GM03348 (cell line): Measurements from ENCODE around the gene EFNA1.

Source experiments
- DNase-seq: peaks from one replicate; pipeline ENCODE4 v3.0.0; 2012; ENCODE audit warnings: low spot score

EFNA1 gene, protein sequence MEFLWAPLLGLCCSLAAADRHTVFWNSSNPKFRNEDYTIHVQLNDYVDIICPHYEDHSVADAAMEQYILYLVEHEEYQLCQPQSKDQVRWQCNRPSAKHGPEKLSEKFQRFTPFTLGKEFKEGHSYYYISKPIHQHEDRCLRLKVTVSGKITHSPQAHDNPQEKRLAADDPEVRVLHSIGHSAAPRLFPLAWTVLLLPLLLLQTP

DNA sequence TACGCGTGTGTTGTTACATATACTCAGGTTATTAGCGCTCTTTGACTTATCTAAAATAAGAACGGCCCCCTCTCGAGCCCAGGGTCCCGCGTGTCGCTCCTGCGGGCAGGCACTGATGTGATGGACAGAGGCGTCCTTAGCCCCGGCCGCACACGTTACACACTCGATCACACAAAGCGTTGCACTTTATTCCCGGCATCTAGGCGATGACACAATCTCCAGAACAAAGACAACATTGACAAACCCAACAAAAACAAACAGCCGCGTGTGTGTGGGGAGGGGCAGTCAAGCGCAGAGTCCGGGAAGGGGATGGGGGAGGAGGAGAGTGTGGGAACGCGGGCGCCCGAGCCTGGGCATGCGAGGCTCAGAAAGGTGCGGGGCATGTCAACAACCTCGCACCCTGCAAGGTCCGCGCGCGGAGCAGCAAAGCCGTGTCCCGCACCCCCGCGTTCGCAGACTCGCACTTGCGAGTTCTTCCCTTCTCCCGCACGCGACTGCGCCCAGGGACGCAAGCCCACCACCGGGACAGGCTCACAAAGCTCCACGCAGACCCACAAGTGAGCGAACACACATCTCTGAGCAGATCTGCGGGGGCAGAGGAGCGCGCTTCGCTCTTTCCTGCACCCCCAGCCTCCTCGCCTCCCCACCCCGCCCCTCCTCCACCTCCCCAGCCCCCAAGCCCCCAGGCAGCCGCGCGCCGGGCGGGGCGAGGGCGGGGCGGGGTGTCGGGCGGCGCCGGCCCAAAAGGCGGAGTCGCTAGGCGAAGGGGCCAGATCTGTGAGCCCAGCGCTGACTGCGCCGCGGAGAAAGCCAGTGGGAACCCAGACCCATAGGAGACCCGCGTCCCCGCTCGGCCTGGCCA lies at the start of gene EFNA1:
Gene EFNA1 (plus strand): TSS at position 772 of the 862 bp plus-strand sequence. CDS start 102 bp downstream, outside the sequence.
- peak; percentile 70 for DNase-seq

DNA sequence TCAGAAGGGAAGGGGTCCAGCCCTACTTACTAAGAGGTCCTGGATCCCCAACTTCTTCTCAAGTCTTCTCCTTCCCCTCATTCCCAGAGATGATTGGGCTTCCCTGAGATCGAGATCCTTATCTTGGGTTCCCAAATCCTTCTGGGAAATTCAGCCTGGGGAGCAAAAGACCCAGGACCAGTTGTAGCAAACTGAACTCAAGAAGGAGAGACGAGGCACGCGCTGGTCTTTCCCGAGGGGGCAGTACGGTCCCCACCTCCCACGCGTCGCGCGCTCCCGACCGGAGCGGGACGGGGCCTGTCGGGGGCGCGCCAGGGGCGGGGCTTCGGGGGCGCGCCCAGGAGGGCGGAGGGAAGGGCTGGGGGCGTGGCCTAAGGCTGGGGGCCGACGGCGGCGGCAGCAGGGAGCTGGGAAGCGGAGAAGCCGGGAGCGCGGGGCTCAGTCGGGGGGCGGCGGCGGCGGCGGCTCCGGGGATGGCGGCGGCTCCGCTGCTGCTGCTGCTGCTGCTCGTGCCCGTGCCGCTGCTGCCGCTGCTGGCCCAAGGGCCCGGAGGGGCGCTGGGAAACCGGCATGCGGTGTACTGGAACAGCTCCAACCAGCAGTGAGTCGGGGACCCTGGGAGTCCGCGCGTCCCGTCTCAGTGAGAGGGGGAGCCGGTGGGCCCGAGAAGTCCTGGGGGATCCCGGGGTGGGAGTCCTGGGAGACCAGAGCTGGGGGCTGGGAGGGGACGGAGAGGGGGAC lies 49.0 kb upstream of the EFNA1 start, which contains the start of gene EFNA3:
Gene EFNA3 (plus strand): TSS at position 369 of the 741 bp plus-strand sequence. CDS start 105 bp downstream, at position 474.
- peak; percentile 96 for DNase-seq

DNA sequence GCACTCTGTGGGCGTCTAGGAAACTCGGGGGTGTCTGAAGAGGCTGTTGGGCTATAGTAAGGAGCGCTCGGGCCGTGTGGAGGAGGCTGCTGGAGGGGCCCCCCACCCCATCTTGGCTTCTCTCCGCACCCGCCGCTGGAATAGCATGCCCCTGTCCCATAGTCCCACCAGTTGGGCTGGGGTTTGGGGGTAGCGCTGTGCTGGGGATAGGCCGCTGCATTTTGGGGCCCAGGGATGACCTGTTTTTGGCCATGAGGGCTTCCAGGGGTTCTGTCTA lies 48.5 kb upstream of the EFNA1 start:
- no peak for DNase-seq

DNA sequence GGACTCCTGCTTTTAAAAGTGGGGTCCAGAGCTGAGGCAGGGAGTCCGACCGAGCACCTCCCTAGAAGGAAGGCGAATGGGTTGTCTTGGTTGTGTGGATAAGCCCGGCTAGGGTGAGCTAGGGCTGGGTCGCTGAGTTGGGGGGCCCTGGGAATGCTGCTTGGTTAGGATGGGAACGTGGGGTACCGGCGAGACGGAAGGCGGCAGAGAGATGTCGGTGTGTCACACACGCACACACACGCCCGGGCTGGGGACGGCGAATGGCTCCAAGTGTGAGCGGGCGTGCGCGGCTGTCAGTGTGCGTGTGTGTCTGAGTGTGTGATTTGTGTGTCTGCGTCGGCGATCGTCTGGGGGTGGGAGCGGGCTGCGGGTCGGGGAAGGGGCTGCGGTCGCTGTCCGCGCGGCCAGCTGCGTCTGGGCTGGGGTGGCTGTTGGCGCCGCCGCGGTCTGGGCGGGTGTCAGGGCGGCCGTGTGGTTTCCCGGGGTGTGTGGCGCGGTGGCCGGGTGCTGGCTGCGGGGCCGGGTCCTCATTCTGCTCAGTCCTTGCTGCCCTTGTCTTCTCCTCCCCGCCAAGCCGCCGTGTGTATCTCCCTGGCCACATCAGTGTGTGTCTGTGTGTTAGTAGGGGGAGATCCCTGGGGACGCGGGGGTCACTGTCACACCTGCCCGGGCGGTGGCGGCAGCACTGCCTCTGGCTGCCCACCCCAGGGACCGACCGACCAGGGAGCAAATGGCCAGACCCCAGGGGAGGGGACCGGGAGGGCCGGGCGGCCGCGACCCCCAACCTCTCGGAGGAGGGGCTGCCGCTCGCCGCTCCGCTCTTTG lies 48.0 kb upstream of the EFNA1 start:
- DNase-seq, result no peak

DNA sequence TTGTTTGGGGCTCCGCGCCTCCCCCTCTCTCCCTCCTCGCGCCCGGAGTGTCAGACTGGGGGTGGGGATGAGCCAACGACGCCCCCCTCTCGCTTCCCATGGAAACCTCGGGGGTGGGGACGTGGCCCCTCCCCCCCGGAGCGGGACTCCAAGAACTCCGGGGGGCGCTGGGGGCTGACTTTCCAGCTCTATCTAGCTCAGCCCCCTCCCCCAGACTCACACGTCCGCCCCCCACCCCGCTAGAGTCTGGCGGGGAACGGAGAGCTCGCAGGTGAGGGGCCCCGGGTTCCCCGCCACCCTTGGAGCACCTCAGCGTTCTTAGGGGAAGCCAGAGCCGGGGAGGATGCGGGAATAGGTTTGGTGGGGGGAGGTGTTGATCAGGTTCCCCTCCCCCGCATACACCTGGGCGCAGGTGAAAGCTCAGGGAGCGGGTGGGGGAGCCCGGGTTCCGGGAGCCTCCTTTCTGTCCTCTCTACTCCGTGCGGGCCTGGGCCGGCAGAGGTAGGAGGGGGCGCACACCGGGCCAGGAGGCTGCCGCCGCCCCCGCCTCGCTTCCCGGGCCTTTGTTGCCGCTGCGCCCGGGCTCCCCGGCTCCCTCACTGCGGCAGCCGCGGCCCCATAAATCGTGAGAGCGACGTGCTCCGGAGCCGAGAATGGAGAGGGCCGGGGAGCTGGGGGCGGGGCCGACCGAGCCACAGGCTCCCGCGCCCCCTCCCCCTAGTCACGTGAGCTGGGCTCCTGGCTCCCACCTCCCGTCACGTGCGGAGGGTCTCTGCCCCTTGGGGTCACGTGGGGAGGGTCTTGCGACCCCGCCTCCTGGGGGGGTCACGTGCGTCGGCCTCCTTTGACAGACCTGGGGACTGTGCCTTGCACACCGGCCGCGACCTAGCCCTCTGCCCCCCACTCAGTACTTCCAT lies 47.1 kb upstream of the EFNA1 start:
- DNase-seq, result no peak

DNA sequence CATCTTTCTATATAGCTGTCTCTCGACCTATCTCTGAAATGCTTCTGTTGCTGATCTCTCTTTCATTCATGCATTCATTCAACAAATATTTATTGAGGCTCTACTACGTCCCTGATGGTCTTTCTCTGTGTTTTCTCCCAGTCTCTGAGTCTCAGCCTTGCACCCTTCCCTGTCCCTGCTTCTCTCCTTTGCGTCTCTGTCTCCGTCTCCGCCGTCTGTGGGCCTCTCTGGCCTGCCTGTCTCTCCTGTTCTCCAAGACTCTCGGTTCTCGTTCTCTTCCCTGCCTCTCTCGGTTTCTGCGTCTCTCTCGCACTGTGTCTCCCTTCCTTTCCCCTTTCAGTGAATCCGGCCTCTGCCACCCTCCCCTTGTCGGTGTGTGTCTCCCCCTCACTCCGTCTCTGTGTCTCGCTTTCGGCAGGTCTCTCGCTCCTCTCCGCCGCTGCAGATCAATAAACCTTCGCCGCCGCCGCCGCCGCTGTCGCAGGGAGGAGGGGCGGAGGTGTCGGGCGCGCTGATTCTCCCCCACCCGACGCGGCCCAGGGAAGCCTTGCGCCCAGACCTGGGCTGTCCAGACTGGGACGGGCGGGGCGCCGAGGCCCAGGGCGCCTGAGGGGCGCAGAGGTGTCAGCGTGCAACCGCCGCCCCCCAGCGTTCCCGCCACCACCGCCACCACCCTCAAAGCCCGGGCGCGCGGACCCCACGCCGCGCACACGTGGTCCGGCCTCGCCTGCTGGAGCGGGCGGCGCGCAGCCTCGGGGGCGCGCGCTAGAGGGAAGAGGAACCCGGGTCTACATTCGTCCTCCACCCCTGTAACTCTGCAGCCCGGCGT lies 46.0 kb upstream of the EFNA1 start:
- DNase-seq, result no peak

DNA sequence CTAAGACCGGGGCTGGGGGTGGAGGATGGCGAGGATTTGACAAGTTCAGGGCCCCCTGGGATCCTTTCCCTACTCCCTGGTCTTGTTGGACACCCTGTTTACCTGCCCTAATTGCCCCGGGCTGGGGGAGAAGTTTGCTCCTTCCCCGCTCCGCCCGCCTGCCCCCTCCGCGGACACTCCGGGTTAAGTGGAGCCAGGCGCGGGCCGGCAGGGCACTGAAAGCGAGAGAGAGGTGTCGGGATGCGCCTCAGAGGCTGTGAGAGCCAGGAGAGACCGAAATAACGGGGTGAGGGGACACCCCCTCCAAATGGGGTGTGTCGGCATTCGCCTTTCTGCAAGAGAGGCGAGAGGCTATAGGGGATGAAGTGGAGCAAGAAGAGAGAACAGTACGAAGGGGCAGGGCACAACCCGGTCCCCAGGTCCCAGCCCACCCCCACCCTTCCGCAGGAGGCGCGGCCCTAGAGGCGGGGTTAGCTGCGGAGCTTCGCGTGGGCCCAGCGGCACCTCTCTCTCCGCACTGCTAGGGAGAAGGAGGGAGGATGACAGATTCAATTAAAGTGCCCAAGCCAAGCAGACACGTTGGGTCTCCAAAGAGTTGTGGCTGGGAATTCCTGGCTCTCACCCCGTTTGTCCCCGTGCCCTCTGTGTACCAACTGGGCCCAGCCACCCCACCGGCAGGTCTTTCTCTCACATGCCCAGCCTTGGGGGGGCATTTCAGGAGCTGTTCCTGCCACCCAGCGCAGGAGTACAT lies 45.2 kb upstream of the EFNA1 start:
- DNase-seq, result no peak

DNA sequence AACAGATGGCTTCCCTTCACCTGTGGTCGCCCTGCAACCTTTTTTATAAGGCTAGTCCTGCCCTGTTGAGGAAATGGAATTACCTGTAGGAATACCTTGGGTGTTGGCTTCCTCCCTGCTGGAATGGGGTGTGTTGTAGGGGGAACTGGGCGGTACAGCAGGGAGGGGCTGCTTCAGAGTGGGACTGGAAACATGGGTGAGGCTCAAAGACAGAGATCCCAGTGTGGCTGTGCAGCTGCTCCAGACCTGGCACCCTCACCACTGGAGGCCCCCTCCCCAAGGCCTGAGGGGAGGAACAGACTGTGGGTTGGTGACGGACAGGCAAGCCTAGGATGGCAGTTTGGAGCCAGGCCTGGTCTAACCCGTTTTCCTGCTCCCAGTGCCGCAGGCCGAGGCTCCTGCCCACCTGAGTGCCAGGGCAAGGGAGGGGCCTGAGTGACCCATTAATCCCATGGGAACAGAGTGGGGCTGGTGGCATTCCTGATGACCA lies 44.6 kb upstream of the EFNA1 start:
- DNase-seq, result no peak

DNA sequence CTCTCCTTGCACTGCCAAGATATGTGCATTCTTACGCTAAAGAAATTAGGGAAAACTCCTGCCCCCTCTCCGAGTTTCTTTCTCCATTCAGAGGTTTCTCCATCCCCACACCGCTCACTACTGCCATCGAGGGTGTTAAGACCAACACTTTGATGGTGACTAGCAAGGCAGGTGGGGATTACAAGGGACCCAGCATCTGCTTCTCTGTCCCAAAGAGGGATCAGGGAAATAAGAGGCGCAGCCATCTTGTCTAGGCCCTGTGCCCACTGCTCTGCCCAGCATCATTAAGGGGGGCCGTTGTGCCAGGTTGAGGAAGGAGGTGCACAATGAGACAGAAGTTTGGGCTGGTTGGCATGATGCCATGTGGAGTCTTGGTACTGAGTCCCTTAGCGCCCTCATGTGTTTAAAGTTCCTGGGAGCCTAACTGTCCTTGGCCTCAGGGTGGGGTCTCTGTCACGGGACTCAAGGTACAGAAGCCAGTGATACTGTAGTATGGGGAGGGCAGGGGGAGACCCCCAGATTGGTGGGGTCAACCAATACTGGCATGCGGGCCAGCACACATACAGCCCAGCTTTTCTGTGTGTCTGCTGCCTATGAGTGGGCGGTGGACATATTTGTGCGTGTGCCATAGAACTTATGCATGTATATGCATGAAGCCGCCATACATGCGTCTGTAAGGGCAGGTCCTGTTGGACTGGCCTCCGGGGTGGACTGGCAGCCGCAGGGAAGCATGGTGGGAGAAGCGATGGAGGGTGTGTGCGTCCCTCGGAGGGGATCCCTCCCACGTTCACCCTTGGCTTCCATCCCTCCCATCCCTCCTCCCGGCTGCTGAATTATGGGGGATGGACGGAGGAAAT lies 43.6 kb upstream of the EFNA1 start:
- no peak for DNase-seq

DNA sequence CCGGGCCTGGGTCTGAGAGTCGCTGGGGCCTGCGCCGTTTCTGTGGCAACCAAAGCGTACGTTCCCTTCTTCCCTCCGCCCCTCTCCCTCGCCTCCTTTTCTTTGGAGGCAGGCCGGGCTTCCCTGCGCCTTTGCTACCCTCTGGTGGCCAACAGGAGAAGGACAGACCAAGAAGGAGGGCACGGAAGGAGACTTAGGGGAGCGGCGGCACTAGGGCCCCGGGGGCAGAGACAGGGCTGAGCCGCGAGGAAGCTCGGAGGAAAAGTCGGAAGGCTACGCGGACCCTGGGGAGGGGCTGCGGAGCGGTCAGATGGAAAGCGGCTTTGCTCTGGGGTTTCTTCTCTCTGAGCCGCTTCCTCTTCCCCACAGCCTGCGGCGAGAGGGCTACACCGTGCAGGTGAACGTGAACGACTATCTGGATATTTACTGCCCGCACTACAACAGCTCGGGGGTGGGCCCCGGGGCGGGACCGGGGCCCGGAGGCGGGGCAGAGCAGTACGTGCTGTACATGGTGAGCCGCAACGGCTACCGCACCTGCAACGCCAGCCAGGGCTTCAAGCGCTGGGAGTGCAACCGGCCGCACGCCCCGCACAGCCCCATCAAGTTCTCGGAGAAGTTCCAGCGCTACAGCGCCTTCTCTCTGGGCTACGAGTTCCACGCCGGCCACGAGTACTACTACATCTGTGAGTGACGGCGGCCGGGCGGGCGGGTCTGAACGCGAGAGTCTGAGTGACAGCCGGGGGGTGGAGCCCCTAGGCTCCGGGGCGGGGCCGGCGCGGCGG lies 42.8 kb upstream of the EFNA1 start:
- DNase-seq, result peak; percentile 98

DNA sequence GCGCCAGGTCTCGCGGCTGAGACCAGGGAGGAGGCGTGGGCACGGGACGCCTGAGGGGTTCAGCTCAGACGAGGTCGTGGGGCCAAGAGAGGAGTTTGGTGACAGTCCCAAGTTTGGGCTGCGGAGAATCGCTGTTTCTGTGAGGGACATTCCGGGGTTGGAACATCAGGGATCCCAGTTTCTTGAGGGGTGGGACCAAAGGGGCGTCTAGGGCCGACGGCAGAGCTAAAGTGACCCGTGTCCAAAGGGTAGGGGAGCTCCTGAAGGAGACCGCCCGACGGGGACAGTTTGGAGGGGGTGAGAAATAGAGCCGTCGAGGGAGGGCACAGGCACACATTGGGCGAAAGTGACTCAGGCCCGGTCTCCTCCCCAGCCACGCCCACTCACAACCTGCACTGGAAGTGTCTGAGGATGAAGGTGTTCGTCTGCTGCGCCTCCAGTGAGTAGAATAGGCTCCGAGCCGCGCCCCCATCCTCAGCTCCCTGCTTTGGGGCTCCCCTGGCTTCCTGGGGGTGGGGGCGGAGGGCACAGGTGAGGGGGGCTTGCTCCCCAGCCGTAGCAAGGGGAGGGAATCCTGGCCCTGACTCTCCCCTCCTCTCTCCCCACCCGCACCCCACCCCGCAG lies 42.1 kb upstream of the EFNA1 start:
- DNase-seq, result peak; percentile 66

DNA sequence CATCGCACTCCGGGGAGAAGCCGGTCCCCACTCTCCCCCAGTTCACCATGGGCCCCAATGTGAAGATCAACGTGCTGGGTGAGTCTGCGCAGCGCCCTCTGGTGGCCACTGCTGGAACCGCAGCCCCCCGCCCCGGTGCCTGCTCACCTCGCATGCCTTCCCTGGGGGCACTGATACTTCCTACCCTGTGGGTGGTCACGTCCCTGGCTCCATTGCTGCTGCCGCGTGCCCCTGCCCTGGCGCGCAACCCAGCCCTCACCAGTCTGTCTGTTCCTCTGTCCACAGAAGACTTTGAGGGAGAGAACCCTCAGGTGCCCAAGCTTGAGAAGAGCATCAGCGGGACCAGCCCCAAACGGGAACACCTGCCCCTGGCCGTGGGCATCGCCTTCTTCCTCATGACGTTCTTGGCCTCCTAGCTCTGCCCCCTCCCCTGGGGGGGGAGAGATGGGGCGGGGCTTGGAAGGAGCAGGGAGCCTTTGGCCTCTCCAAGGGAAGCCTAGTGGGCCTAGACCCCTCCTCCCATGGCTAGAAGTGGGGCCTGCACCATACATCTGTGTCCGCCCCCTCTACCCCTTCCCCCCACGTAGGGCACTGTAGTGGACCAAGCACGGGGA lies 41.4 kb upstream of the EFNA1 start:
- peak; percentile 85 for DNase-seq

DNA sequence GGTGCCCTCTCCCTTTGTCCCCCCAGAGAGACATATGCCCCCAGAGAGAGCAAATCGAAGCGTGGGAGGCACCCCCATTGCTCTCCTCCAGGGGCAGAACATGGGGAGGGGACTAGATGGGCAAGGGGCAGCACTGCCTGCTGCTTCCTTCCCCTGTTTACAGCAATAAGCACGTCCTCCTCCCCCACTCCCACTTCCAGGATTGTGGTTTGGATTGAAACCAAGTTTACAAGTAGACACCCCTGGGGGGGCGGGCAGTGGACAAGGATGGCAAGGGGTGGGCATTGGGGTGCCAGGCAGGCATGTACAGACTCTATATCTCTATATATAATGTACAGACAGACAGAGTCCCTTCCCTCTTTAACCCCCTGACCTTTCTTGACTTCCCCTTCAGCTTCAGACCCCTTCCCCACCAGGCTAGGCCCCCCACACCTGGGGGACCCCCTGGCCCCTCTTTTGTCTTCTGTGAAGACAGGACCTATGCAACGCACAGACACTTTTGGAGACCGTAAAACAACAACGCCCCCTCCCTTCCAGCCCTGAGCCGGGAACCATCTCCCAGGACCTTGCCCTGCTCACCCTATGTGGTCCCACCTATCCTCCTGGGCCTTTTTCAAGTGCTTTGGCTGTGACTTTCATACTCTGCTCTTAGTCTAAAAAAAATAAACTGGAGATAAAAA lies 40.7 kb upstream of the EFNA1 start:
- no peak for DNase-seq

DNA sequence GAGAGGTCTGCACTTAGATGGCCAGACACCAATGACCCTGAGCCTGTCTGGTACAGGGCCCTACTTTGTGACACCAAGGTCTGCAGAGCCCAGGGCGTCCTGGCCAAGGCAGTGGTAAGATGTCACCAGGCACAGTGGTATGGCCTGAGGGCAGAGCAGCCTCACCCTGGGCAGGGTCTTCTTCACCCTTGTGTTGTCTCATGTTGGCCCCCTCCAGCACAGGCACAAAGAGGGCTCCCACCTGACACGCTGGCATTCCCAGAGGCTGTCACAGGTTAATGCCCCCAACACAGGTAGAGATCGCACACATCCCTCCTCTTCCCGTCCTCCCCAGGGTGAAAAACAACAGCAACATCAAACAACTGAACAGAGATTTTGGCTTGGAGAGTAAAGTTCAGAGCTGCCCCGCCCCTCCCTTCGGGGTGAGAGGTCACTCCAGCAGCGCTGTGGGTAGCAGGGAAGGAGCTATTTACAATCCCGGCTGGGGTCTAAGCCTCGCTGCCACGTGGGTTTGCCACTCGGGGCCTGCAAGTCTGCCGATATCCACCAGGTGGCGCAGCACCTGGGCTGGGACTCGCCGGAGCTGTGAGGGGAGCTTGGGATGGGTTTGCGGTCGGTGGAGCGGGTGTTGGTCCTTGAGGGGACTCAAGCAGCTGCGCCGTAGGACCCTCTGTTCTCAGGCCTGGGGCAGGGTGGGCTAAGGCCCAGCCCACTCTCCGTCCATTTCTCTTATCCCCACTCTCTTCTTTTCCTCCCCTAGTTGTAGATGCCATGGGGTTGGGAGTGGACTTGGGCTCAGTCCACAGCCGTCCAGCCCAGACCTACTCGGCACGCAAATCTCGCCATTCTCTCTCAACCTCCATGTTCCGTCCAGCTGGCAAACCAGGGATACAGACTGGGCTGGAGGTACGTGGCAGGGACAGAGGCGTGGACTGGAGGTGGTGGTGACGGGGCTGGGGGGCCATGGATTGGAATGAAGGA lies 36.3 kb upstream of the EFNA1 start:
- DNase-seq, result peak; percentile 86

DNA sequence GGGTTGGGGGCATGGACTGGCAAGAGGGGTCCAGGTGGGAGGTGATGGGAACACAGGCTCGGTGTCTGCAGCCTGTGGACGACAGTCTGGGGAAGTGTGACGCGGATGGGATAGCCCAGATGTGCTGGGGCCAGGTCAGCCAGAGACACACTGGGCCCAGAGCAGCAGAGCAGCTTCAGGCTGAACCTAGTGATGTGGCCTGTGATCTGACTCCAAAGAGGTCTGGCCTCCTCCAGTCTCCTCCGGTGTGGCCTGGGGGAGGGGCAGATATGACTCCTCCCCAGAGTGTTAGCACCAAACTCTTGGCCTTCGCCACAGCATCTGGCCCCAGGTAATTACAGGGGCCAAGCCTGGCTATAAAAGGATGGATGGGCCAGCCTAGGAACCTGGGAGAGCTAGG lies 35.5 kb upstream of the EFNA1 start:
- no peak for DNase-seq
